Measurements from ENCODE around the gene HSPA1A. TPM values are rescaled to one million over a fixed set of nuclear protein-coding genes. Genes with fewer than 3 reads are reported as not detected.

The HSPA1A gene
- total and polyA plus RNA-seq, 9 of the 15 experiments (the other 6 are each of a cell fraction or from before 2014, with no cell fraction given): 2.2 to 273 (median 107) TPM

- TF ChIP-seq, protein P1, sequence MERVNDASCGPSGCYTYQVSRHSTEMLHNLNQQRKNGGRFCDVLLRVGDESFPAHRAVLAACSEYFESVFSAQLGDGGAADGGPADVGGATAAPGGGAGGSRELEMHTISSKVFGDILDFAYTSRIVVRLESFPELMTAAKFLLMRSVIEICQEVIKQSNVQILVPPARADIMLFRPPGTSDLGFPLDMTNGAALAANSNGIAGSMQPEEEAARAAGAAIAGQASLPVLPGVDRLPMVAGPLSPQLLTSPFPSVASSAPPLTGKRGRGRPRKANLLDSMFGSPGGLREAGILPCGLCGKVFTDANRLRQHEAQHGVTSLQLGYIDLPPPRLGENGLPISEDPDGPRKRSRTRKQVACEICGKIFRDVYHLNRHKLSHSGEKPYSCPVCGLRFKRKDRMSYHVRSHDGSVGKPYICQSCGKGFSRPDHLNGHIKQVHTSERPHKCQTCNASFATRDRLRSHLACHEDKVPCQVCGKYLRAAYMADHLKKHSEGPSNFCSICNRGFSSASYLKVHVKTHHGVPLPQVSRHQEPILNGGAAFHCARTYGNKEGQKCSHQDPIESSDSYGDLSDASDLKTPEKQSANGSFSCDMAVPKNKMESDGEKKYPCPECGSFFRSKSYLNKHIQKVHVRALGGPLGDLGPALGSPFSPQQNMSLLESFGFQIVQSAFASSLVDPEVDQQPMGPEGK (CRISPR knock-in tag; IDR thresholded peaks at IDR 0.05; ENCODE audit: borderline replicate concordance): 0 out of 2 replicates have a peak, but pooled peaks have one; percentile 14
- no peak; the same call in 1 of the 2 replicates for TF ChIP-seq RFX7 (CRISPR knock-in tag; IDR thresholded peaks at IDR 0.05)
- TF ChIP-seq CHD4 (IDR thresholded peaks at IDR 0.05; ENCODE audit: insufficient read depth, insufficient replicate concordance, low read depth, low read length, poor library complexity, severe bottlenecking): no peak
- no peak for TF ChIP-seq ZNF124 (CRISPR knock-in tag; IDR thresholded peaks at IDR 0.05)
- peak in 1 of 2 experiments; percentile 95; a peak in 2 of 4 replicates for TF ChIP-seq ZMIZ1 (IDR thresholded peaks at IDR 0.05; ENCODE audit: low read depth in 2 of 2, low read length in 2 of 2)
- peak; percentile 73; the same call in 1 of the 2 replicates for TF ChIP-seq CBFB (CRISPR knock-in tag; IDR thresholded peaks at IDR 0.05)
- TF ChIP-seq C11orf30 (IDR thresholded peaks at IDR 0.05; ENCODE audit: low read depth): no peak
- peak; percentile 92 for TF ChIP-seq NR2F6 (CRISPR knock-in tag; IDR thresholded peaks at IDR 0.05)
- TF ChIP-seq FOXP1 (CRISPR knock-in tag; IDR thresholded peaks at IDR 0.05): peak; percentile 97
- TF ChIP-seq FOXJ3 (CRISPR knock-in tag; IDR thresholded peaks at IDR 0.05): no peak
- TF ChIP-seq MAFG (tag; conservative IDR thresholded peaks at IDR 0.05): no peak
- no peak for TF ChIP-seq BCL6 (CRISPR knock-in tag; IDR thresholded peaks at IDR 0.05)
- no peak for TF ChIP-seq POLR2H (tag; IDR thresholded peaks at IDR 0.05; ENCODE audit: low read depth)
- TF ChIP-seq RCOR1 (IDR thresholded peaks at IDR 0.05; ENCODE audit: borderline replicate concordance in 1 of 2, low read depth in 2 of 2, low read length in 2 of 2): peak in 1 of 2 experiments; percentile 65; a peak in 2 of 4 replicates
- TF ChIP-seq, protein P2, sequence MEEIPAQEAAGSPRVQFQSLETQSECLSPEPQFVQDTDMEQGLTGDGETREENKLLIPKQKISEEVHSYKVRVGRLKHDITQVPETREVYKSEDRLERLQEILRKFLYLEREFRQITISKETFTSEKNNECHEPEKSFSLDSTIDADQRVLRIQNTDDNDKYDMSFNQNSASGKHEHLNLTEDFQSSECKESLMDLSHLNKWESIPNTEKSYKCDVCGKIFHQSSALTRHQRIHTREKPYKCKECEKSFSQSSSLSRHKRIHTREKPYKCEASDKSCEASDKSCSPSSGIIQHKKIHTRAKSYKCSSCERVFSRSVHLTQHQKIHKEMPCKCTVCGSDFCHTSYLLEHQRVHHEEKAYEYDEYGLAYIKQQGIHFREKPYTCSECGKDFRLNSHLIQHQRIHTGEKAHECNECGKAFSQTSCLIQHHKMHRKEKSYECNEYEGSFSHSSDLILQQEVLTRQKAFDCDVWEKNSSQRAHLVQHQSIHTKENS (CRISPR knock-in tag; IDR thresholded peaks at IDR 0.05): 0 out of 2 replicates have a peak, but pooled peaks have one; percentile 85
- peak; percentile 57; the same call in 1 of the 2 replicates for TF ChIP-seq ZHX1 (conservative IDR thresholded peaks at IDR 0.05; ENCODE audit: low read length)
- TF ChIP-seq WHSC1 (IDR thresholded peaks at IDR 0.05; ENCODE audit: low read length): no peak
- peak; percentile 100 for TF ChIP-seq SUPT5H (IDR thresholded peaks at IDR 0.05)
Observed at GRCh38 chr6:31827286-31828079, 12.1 kb downstream of the HSPA1A start, which contains the start of gene HSPA1B (continued).
